Ovary (tissue), 1 donor: ENCODE data around the gene PRM1.

Experiments used
- EP300 ChIP-seq: sonication (generic); formaldehyde crosslinking; IDR thresholded peaks from one replicate; pipeline ENCODE4 v1.6.1; 2017; ENCODE audit warnings: antibody characterized with exemption
- POLR2A ChIP-seq: fragments of 450-650 bp; IDR thresholded peaks from one replicate; pipeline ENCODE4 v1.6.1; 2017; ENCODE audit warnings: antibody characterized with exemption, mild to moderate bottlenecking, moderate library complexity

DNA sequence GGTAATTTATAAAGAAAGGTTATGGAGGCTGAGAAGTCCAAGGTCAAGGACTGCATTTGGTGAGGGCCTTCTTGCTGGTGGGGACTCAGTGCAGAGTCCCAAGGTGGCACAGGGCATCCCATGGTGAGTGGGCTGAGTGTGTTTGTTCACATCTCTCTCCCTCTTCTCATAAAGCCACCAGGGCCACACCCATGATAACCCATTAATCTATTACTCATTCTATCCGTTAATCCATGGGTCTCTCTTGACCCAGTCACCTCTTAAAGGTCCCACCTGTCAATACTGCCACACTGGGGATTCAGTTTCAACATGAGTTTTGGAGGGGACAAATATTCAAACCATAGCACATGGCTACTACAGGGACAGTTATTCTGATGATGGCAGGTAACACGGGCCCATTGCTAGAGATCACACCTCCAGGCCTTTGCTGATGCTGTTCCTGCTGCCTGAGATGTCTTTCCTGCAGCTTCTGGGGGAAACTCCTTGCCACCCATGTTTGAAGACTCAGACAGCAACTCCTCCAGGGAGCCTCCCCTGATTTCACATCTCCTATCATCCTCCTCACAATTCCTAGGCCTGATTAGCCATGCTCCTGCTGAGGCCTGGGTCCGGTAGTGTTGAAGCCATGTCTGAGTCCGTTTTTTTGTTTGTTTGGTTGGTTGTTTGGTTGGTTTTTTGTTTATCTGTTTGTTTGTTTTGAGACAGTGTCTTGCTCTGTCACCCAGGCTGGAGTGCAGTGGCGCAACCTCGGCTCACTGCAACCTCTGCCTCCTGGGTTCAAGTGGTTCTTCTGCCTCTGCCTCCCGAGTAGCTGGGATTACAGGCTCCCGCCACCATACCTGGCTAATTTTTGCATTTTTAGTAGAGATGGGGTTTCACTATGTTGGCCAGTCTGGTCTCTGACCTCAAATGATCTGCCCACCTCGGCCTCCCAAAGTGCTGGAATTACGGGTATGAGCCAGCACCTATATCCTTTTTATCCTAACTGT, 41.2 kb downstream of the PRM1 start:
- TF ChIP-seq EP300 = no peak
- no peak for TF ChIP-seq POLR2A
